SK-N-SH (cell line): ENCODE measurements around the gene ZNF576. TPM values are rescaled to one million over a fixed set of nuclear protein-coding genes. Genes with fewer than 3 reads are reported as not detected.

Experiments used
- CTCF ChIA-PET: fragments of 300-600, 350-600 bp; formaldehyde crosslinking; extraction: SDS; loops from one replicate; lab custom pipeline; 2021; lab: Yijun Ruan, JAX
- POLR2A ChIA-PET: fragments of 350-600 bp; sonication (Branson Sonifier 250); formaldehyde crosslinking; extraction: SDS; loops from one replicate; lab custom pipeline; 2020; ENCODE audit warnings: antibody characterized with exemption, inconsistent platforms; lab: Yijun Ruan, JAX
- DNase-seq: peaks from one replicate; pipeline ENCODE4 v3.0.0; 2012
- H2AFZ ChIP-seq: fragments of 200-600 bp; sonication (generic); 2 replicates; pipeline ENCODE4 v1.8.1; 2016; ENCODE audit warnings: antibody characterized with exemption, mild to moderate bottlenecking, low read depth
- H3F3A ChIP-seq: fragments of 200-600 bp; sonication (generic); replicated peaks from 2 replicates; pipeline ENCODE3; 2016; ENCODE audit warnings: antibody characterized with exemption, mild to moderate bottlenecking; ENCODE audit not compliant: insufficient read depth
- H3K27ac ChIP-seq, 2 experiments: fragments of 200-500 bp in 1 of 2; fragments of 200-600 bp in 1 of 2; sonication (Bioruptor generic) in 1 of 2; sonication (generic), shearing (Covaris generic) in 1 of 2; 2 replicates each; pipeline versions ENCODE4 v1.5.1 to v1.6.1; 2014 to 2016; ENCODE audit warnings: low read depth in 2 of 2, inconsistent platforms in 1 of 2, low read length in 1 of 2, mild to moderate bottlenecking in 1 of 2, mixed read lengths in 1 of 2
- H3K27me3 ChIP-seq: fragments of 200-600 bp; sonication (generic), shearing (Covaris generic); 2 replicates; pipeline ENCODE4 v1.6.1; 2016; ENCODE audit warnings: mixed run types; ENCODE audit not compliant: insufficient read depth
- H3K36me3 ChIP-seq, 2 experiments: fragments of 200-500 bp in 1 of 2; fragments of 200-600 bp in 1 of 2; sonication (Bioruptor generic) in 1 of 2; sonication (generic) in 1 of 2; replicated peaks in 1 of 2; 2 replicates each; pipeline versions ENCODE3 to v1.5.1; 2014 to 2016; ENCODE audit warnings: low read length in 1 of 2, mild to moderate bottlenecking in 1 of 2; ENCODE audit not compliant: insufficient read depth in 2 of 2, control insufficient read depth in 1 of 2
- H3K4me1 ChIP-seq, 2 experiments: fragments of 200-500 bp in 1 of 2; fragments of 200-600 bp in 1 of 2; sonication (Bioruptor generic) in 1 of 2; sonication (generic), shearing (Covaris generic) in 1 of 2; 2 replicates each; pipeline versions ENCODE4 v1.5.1 to v1.6.1; 2014 to 2016; ENCODE audit warnings: low read depth in 1 of 2, low read length in 1 of 2, mixed run types in 1 of 2; ENCODE audit not compliant: insufficient read depth in 2 of 2, control insufficient read depth in 1 of 2
- H3K4me2 ChIP-seq: fragments of 200-600 bp; sonication (generic), shearing (Covaris generic); 2 replicates; pipeline ENCODE4 v1.6.1; 2017; ENCODE audit warnings: mixed run types
- H3K4me3 ChIP-seq, 2 experiments: fragments of 200-500 bp in 1 of 2; fragments of 200-600 bp in 1 of 2; sonication (Bioruptor generic) in 1 of 2; sonication (generic), shearing (Covaris generic) in 1 of 2; 2 replicates each; pipeline versions ENCODE4 v1.5.1 to v1.8.1; 2014 to 2016; ENCODE audit warnings: low read depth in 2 of 2, inconsistent platforms in 1 of 2, low read length in 1 of 2, mild to moderate bottlenecking in 1 of 2, mixed read lengths in 1 of 2, moderate library complexity in 1 of 2
- H3K79me2 ChIP-seq: fragments of 200-600 bp; sonication (generic); 2 replicates; pipeline ENCODE4 v1.8.1; 2017; ENCODE audit warnings: mild to moderate bottlenecking; ENCODE audit not compliant: insufficient read depth
- H3K9ac ChIP-seq: fragments of 200-600 bp; sonication (generic); 2 replicates; pipeline ENCODE4 v1.6.1; 2017; ENCODE audit warnings: mixed run types
- H3K9me2 ChIP-seq: fragments of 200-600 bp; sonication (generic); 2 replicates; pipeline ENCODE4 v1.6.1; 2017; ENCODE audit warnings: mixed run types
- H3K9me3 ChIP-seq: fragments of 200-600 bp; sonication (generic); 2 replicates; pipeline ENCODE4 v1.6.1; 2017; ENCODE audit warnings: mixed run types, mild to moderate bottlenecking, moderate library complexity
- H4K20me1 ChIP-seq: fragments of 200-600 bp; sonication (generic); 2 replicates; pipeline ENCODE4 v1.6.1; 2017; ENCODE audit warnings: mild to moderate bottlenecking, mixed run types; ENCODE audit not compliant: insufficient read depth
- ELF1 ChIP-seq: IDR thresholded peaks from 2 replicates; pipeline ENCODE4 v1.4.0; 2012
- EP300 ChIP-seq, 2 experiments: IDR thresholded peaks; 2 replicates each; pipeline versions ENCODE4 v1.4.0 to v1.6.1; 2012; ENCODE audit warnings: borderline replicate concordance in 1 of 2, low read depth in 1 of 2, low read length in 1 of 2
- EZH2phosphoT487 ChIP-seq: fragments of 200-600 bp; sonication (generic); IDR thresholded peaks from 2 replicates; pipeline ENCODE4 v1.6.1; 2017; ENCODE audit warnings: low read depth, mixed run types, mild to moderate bottlenecking, antibody characterized with exemption, moderate library complexity, borderline replicate concordance
- FOXJ3 ChIP-seq: sonication (generic); formaldehyde crosslinking; IDR thresholded peaks from 2 replicates; pipeline ENCODE4 v1.5.1; 2020; ENCODE audit warnings: mild to moderate bottlenecking, missing genetic modification reagents
- GABPA ChIP-seq: IDR thresholded peaks from 2 replicates; pipeline ENCODE4 v1.4.0; 2012; ENCODE audit warnings: low read depth, mild to moderate bottlenecking
- GATA2 ChIP-seq: sonication (generic); formaldehyde crosslinking; IDR thresholded peaks from 2 replicates; pipeline ENCODE4 v1.5.0; 2020; ENCODE audit warnings: mild to moderate bottlenecking, missing genetic modification reagents
- JUND ChIP-seq: IDR thresholded peaks from 2 replicates; pipeline ENCODE4 v1.4.0; 2012
- MAX ChIP-seq: IDR thresholded peaks from 2 replicates; pipeline ENCODE4 v1.4.0; 2012; ENCODE audit warnings: low read depth
- NRF1 ChIP-seq: IDR thresholded peaks from 2 replicates; pipeline ENCODE4 v1.6.1; 2012; ENCODE audit warnings: low read depth, mild to moderate bottlenecking, low read length
- POLR2AphosphoS5 ChIP-seq: IDR thresholded peaks from 2 replicates; pipeline ENCODE4 v1.6.1; 2012; ENCODE audit warnings: low read depth, low read length
- RAD21 ChIP-seq: IDR thresholded peaks from 2 replicates; pipeline ENCODE4 v1.6.1; 2012; ENCODE audit warnings: mild to moderate bottlenecking, low read length
- RCOR1 ChIP-seq: fragments of 150-350 bp; IDR thresholded peaks from 2 replicates; pipeline ENCODE4 v1.6.1; 2017; ENCODE audit warnings: antibody characterized with exemption, low read length
- RFX5 ChIP-seq: IDR thresholded peaks from 2 replicates; pipeline ENCODE4 v1.6.1; 2012; ENCODE audit warnings: mild to moderate bottlenecking, improper control_type of control experiment, low read length
- RXRA ChIP-seq: IDR thresholded peaks from 2 replicates; pipeline ENCODE4 v1.4.0; 2012; ENCODE audit warnings: low read depth, mild to moderate bottlenecking, borderline replicate concordance
- SIN3A ChIP-seq: IDR thresholded peaks from 2 replicates; pipeline ENCODE4 v1.6.1; 2012; ENCODE audit warnings: low read depth, mild to moderate bottlenecking, low read length, moderate library complexity, borderline replicate concordance
- TAF1 ChIP-seq: IDR thresholded peaks from 2 replicates; pipeline ENCODE4 v1.6.1; 2012; ENCODE audit warnings: low read depth, mild to moderate bottlenecking, low read length, moderate library complexity, borderline replicate concordance
- TCF12 ChIP-seq: IDR thresholded peaks from 2 replicates; pipeline ENCODE4 v1.4.0; 2012
- USF2 ChIP-seq: fragments of 150-350 bp; IDR thresholded peaks from 2 replicates; pipeline ENCODE4 v1.6.1; 2017; ENCODE audit warnings: antibody characterized with exemption, low read length, low read depth, borderline replicate concordance
- WGBS: methylation state at CpG from one replicate; pipeline ENCODE4 v1.1.6; 2017; ENCODE audit warnings: low lambda C conversion rate; 5-methylcytosine and 5-hydroxymethylcytosine counted together
- polyA plus RNA-seq, 3 experiments: library from polyadenylated mRNA; depleted of rRNA; stranded (reverse); fragments of >200 nt; gene quantifications; 2 replicates each; pipeline ENCODE4 v1.2.3, GENCODE V29; 2012
- TF ChIP-seq, protein P1 (sequence below): IDR thresholded peaks from 2 replicates; pipeline ENCODE4; 2012

The ZNF576 gene
- polyA plus RNA-seq, 1 of the 3 experiments (the other 2 are of a cell fraction), result 12.8 TPM

DNA sequence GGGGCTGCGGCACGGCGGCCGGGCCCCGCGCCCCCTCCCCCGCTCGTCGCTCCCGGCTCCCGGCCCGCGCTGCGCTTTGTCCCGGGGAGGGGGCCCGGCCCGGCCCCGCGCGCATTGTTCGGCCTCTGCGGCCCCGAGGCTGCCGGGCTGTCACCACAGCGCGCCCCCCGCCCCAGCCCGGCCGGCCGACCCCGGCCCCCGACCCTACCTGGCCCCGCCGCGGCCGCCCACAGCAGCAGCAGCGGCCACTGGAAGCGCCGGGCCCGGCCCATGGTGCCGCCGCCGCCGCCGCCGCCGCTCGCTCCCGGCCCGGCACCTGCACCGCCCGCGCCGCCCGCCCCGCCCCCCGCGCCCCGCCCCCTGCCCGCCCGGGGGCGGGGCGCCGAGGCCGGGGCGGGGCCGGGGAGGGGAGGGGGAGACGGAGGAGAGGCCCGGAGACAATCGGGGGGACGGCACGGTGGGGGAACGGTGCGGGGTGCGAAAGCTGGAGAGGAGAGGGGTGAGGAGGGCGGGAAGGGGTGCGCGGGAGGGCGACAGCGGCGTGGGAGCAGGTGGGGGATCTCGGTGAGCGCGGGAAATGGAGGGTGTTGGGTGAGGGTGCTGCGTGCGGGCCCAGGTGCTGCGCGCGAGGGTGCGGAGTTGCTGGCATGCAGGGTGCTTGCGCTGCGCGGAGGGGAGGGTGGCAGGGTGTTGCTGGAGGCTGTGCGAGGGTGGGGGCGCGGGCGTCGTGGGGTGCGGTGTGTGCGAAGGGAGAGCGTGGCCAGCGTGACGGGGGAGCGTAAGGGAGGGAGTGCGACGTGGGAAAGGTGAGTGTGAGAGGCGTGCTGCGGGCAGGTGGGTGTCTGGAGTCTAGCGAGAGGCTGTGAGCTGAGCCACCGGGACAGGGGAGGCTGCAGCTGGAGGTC lies 43.4 kb downstream of the ZNF576 start, which contains the start of gene CADM4:
Gene CADM4, minus strand, starts transcription at position 332 of the 905 bp plus-strand sequence. Its CDS starts 60 bp downstream, at position 272.
- Histone ChIP-seq H3K4me2 (peak within 1 kb of the TSS; percentile 81), H3K79me2 (no peaks in the 10 kb centered on the region), H3K4me1 (peaks cover 0 to 14% of the 10 kb centered on the region in 2 experiments; a peak in 1 of 4 replicates), H4K20me1 (no peaks in the 10 kb centered on the region), H3K36me3 (no peaks in the 10 kb centered on the region), H3K9me2 (no peaks in the 10 kb centered on the region), H3K27me3 (no peaks in the 10 kb centered on the region; the same call in 1 of the 2 replicates), H3K9ac (no peak within 1 kb of the TSS), H3F3A (peaks cover 12% of the 10 kb centered on the region), H3K4me3 (peak within 1 kb of the TSS; percentile 50 to 59), H3K27ac (no peak within 1 kb of the TSS; a peak in 1 of 4 replicates), H2AFZ (peak within 1 kb of the TSS; percentile 63; the same call in 1 of the 2 replicates), H3K9me3 (no peaks in the 10 kb centered on the region)
- TF ChIP-seq MAX (peak; percentile 73; the same call in 1 of the 2 replicates), NRF1 (no peak)
- DNase-seq, result peak; percentile 93
- CTCF ChIA-PET, result interaction anchor here (2.0 kb wide), 1 partner anchor 12 kb away, joined by 10 read pairs; no protein-coding TSS in a partner anchor
- 4% methylated on average over 71 of the region's 110 CpGs for WGBS
- POLR2A ChIA-PET, result no interaction called here

- Histone ChIP-seq H3K36me3 (no peaks in the 10 kb centered on the region), H3F3A (peaks cover 12% of the 10 kb centered on the region), H3K9me3 (no peaks in the 10 kb centered on the region), H3K27me3 (no peaks in the 10 kb centered on the region; the same call in 1 of the 2 replicates), H3K27ac (no peak overlapping the region), H3K79me2 (no peaks in the 10 kb centered on the region), H3K4me2 (peak overlapping the region; percentile 81), H3K4me1 (peaks cover 0 to 14% of the 10 kb centered on the region in 2 experiments; a peak in 1 of 4 replicates), H4K20me1 (no peaks in the 10 kb centered on the region), H3K9me2 (no peaks in the 10 kb centered on the region), H2AFZ (peak overlapping the region; percentile 63; the same call in 1 of the 2 replicates), H3K4me3 (peak overlapping the region; percentile 50 to 59), H3K9ac (no peak overlapping the region)
- DNase-seq, result no peak
- POLR2A ChIA-PET, result no interaction called here
- WGBS, result 34% methylated on average over 4 of the region's 9 CpGs
- TF ChIP-seq SIN3A (no peak), MAX (no peak)
- CTCF ChIA-PET, result interaction anchor here (2.0 kb wide), 1 partner anchor 11 kb away, joined by 10 read pairs; no protein-coding TSS in a partner anchor
Observed at GRCh38 chr19:43640424-43640757, 44.0 kb downstream of the ZNF576 start.

- peaks cover 0 to 14% of the 10 kb centered on the region in 2 experiments; a peak in 1 of 4 replicates for H3K4me1 ChIP-seq
- no peak overlapping the region for H3K27ac ChIP-seq
- H3K9me2 ChIP-seq, result no peaks in the 10 kb centered on the region
- H3K79me2 ChIP-seq, result no peaks in the 10 kb centered on the region
- H2AFZ ChIP-seq, result no peak overlapping the region
- no peaks in the 10 kb centered on the region; the same call in 1 of the 2 replicates for H3K27me3 ChIP-seq
- no peak overlapping the region for H3K9ac ChIP-seq
- H3K4me3 ChIP-seq, result no peak overlapping the region
- no peaks in the 10 kb centered on the region for H4K20me1 ChIP-seq
- H3K4me2 ChIP-seq, result no peak overlapping the region
- DNase-seq, result no peak
- ChIA-PET CTCF (interaction anchor here (0.7 to 2.0 kb wide), 4 partner anchors 11 to 86 kb away, joined by 3 to 10 read pairs (median 4); no protein-coding TSS in a partner anchor), POLR2A (no interaction called here)
- peaks cover 0 to 4% of the 10 kb centered on the region in 2 experiments for H3K36me3 ChIP-seq
- 96% methylated on average over 2 of the region's 2 CpGs for WGBS
- peaks cover 12% of the 10 kb centered on the region for H3F3A ChIP-seq
- H3K9me3 ChIP-seq, result no peaks in the 10 kb centered on the region
- TF ChIP-seq RCOR1 (no peak), JUND (no peak), EZH2phosphoT487 (no peak), TCF12 (no peak), EP300 (IDR thresholded peaks at IDR 0.05; ENCODE audit: borderline replicate concordance in 1 of 2, low read depth in 1 of 2, low read length in 1 of 2) (no peak), ELF1 (no peak), NRF1 (no peak), GABPA (no peak), RXRA (no peak), FOXJ3 (CRISPR knock-in tag) (no peak), POLR2AphosphoS5 (no peak), RFX5 (no peak), TAF1 (no peak), USF2 (no peak), GATA2 (CRISPR knock-in tag) (no peak), RAD21 (no peak)
- TF ChIP-seq, protein P1, sequence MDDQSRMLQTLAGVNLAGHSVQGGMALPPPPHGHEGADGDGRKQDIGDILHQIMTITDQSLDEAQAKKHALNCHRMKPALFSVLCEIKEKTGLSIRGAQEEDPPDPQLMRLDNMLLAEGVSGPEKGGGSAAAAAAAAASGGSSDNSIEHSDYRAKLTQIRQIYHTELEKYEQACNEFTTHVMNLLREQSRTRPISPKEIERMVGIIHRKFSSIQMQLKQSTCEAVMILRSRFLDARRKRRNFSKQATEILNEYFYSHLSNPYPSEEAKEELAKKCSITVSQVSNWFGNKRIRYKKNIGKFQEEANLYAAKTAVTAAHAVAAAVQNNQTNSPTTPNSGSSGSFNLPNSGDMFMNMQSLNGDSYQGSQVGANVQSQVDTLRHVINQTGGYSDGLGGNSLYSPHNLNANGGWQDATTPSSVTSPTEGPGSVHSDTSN, result no peak
Observed at GRCh38 chr19:43641333-43641732, 44.9 kb downstream of the ZNF576 start.
